Measurements from ENCODE around the gene CASR.

CASR gene

DNA sequence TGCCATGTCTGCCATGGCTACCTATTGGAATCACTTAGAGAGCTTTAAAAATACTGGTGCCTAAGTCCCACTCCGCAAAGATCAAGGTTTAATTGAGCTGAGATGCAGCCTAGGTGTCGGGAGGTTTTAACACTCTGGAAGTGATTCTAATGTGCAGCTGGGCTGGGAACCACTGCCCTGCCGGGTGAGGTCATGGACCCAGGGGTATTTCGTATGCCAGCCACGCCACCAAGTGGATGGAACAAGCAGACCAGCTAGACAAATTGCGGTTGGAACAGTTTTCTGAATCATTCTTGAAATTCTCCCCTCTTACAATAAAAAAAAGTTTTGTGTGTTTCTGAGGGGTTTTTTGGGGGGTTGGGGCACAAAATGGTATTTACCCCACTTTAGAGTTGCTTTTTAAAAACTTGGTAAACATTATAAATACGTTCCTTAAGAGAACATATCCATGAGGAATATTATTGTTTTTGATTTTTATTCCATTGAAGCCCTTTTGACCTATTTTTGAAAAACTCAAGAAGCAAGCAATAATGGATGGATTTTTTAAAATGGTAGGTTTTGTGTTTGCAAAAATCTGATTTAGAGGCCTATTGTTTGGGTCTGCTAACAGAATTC, 75.4 kb downstream of the CASR start:
- DNase-seq (ENCODE audit: low read depth), result peak; percentile 65
- no peak overlapping the region for H3K4me3 ChIP-seq (ENCODE audit: low read length)
- TF ChIP-seq, protein P1, sequence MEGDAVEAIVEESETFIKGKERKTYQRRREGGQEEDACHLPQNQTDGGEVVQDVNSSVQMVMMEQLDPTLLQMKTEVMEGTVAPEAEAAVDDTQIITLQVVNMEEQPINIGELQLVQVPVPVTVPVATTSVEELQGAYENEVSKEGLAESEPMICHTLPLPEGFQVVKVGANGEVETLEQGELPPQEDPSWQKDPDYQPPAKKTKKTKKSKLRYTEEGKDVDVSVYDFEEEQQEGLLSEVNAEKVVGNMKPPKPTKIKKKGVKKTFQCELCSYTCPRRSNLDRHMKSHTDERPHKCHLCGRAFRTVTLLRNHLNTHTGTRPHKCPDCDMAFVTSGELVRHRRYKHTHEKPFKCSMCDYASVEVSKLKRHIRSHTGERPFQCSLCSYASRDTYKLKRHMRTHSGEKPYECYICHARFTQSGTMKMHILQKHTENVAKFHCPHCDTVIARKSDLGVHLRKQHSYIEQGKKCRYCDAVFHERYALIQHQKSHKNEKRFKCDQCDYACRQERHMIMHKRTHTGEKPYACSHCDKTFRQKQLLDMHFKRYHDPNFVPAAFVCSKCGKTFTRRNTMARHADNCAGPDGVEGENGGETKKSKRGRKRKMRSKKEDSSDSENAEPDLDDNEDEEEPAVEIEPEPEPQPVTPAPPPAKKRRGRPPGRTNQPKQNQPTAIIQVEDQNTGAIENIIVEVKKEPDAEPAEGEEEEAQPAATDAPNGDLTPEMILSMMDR (conservative IDR thresholded peaks at IDR 0.05; ENCODE audit: low read length), result peak; percentile 72

DNA sequence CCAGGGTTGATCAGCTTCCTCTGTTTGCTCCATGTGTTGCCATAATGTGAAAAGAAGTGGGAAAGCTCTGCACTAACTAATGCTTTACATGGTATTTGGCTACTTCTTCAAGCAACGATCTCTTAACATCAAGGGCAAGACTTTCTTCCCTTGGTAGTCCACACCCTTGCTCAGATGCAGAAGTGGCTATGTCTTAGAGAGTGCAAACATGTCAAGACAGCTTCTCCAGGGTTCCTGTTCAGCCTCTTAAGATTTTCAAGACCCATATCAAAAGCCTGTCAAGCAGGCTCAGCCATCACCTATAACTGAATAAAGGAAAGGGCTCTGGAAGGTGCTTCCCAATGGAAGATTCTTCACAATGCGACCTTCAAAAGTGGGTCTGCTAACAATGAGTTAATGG, 76.7 kb downstream of the CASR start:
- TF ChIP-seq, protein P1 (conservative IDR thresholded peaks at IDR 0.05; ENCODE audit: low read length), result no peak
- no peak for DNase-seq (ENCODE audit: low read depth)
- H3K4me3 ChIP-seq (ENCODE audit: low read length), result no peak overlapping the region

DNA sequence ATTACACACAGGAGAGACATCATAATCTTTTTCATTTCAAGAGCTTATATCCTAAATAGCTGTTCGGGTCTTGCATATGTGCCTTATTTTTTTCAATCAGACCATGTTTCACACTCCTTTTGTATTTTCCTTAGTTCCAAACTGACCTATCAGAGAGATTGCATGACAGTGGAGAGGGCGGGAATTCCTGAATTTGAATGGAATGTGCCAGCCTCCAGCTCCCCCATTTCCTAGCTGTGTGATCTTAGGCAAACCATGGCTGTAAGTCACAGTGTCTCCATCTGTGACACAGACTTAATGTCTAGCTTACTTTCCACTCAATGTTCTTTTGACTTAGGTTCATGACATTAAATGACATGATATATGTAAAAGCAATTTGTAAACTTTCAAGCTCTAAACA, 79.6 kb downstream of the CASR start:
- no peak for DNase-seq (ENCODE audit: low read depth)
- TF ChIP-seq, protein P1 (conservative IDR thresholded peaks at IDR 0.05; ENCODE audit: low read length), result no peak
- no peak overlapping the region for H3K4me3 ChIP-seq (ENCODE audit: low read length)

DNA sequence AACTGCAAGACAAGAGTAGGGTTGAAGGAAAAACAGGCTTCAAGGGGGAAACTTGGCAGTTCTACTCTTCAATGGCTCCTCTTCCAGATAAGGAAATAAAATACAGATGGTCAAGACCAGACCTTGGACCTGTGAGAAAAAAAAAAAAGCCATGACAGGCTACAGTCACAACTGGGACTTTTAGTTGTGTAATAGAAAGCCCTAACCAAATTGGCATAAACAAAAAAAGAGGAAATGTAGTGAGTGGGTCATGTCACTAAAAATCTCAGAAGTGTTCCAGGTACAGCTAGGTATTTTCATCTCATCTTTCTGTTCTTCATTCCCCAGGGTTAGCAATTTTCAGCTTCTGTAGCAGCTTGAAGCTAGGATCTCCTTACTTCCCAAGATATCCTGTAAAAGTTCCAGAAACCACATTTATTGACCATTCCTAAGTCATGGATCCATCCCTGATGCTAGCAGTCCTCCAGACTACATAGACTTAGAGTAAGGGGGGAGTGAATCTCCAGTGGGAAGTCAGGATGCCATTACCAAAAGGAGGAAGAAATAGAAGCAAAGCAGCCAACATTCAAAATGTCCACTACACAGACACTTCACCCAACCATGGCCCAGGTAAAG, 80.6 kb downstream of the CASR start:
- DNase-seq (ENCODE audit: low read depth), result no peak
- TF ChIP-seq, protein P1 (conservative IDR thresholded peaks at IDR 0.05; ENCODE audit: low read length), result no peak
- no peak overlapping the region for H3K4me3 ChIP-seq (ENCODE audit: low read length)

DNA sequence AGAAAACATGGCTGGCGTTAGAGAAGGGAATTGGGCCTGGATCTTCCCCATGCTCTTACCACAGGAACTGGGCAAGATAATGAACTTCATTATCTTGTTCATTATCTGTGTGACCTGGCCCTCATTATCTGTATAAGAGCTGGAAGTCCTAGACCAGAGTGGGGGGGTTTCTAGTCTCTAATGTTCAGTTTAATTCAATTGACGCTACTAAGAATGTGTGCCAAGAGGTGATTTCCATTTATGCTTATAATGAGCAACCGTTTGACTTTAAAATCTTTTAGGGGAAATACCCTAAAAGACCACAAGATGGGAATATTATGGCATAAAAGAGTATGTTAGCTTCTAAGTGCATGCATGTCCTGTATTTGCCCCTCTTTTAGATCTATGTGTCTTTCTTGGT, 82.5 kb downstream of the CASR start:
- TF ChIP-seq, protein P1 (conservative IDR thresholded peaks at IDR 0.05; ENCODE audit: low read length), result no peak
- no peak overlapping the region for H3K4me3 ChIP-seq (ENCODE audit: low read length)
- DNase-seq (ENCODE audit: low read depth), result no peak

DNA sequence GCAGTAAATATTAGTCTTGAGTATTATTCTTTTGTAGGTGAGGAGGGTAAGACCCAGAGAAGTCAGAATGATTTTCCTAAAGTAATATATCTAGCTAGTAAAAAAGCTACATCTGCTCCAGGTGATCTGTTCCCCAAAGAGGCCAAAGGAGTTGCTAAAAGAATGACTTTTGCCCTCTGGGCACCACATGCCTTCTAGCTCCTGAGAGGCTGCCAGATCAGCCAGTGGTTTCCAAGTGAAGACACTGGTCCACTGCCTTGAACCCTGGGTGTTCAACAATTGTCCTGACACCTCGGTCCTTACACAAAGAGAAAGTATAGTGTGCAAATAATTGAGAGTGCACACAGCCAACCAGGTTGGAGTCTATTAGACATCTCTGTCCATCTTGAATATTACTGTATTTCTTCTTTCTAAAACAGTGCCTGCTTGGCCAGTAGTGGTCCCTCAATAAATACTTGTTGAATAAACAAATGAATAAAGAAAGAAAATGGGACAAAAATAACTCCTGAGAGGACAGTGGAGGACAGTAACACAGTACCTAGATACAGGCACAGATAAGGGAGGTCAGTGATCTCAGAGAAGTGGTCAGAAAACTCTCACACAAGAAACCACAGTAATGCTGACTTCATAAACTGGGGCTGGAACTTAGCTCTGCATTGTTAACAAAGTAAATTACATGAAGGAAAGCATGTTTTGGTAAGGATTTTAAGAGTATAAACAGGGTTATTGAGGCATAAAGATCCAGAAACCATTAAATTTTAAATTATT, 85.0 kb downstream of the CASR start:
- no peak for DNase-seq (ENCODE audit: low read depth)
- TF ChIP-seq, protein P1 (conservative IDR thresholded peaks at IDR 0.05; ENCODE audit: low read length), result no peak
- no peak overlapping the region for H3K4me3 ChIP-seq (ENCODE audit: low read length)

DNA sequence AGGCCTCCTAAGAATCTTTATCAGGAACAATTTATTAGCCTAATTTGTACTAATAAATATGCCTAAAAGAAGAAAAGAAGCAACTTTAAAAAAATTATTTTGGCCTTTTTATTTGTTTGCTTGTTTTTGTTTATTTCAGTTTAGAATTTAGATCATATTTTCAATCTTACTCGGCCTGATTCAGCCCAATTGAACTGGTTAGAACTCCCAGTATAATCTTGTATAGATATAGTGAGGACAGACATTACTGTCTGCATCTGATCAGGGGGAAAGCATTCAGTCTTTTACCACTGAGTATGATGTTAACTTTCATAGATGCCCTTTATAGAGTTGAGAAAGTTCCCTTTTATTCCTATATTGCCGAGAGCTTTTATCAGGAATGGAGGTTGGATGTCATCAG, 85.6 kb downstream of the CASR start:
- no peak overlapping the region for H3K4me3 ChIP-seq (ENCODE audit: low read length)
- TF ChIP-seq, protein P1 (conservative IDR thresholded peaks at IDR 0.05; ENCODE audit: low read length), result no peak

More for the DNA sequence above, 85.6 kb downstream of the CASR start:
- DNase-seq (ENCODE audit: low read depth), result no peak
